ENCODE measurements around the gene ERI3. TPM values are rescaled to one million over a fixed set of nuclear protein-coding genes. Genes with fewer than 3 reads are reported as not detected.

ERI3 gene
- polyA plus RNA-seq, 1 donor from 2014 or later, result 92.5 TPM

DNA sequence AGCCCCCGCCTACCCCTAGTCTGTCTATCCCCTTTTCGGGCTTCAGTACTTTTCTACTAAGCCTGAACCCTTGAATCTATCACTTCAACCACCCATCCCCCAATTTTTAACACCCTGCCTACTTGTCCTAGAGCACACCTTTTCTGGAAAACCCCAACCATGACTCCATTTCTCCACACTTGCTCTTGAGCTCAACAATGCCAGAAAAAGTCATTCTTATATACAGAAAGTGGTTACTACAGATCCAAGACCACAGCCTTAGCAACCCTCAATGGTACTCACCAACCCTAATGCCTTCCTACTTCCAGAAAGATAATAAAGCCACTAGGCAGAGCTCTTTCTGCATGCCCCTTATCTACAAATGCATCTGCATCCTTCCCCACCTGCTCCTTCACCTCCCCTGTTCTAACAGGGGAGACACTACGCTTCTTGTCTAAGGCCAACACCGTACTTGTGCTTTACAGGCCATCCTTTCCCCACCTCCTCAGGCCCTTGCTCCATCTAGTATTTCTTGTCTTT, 100.6 kb downstream of the ERI3 start:
- Histone ChIP-seq H3K27ac (ENCODE audit: low read length) (no peak overlapping the region), H2AFZ (ENCODE audit: low read depth, low read length) (no peak overlapping the region), H3K9ac (ENCODE audit: low read length) (no peak overlapping the region), H3K4me2 (ENCODE audit: low read length) (no peak overlapping the region), H3K27me3 (ENCODE audit: insufficient read depth, low read depth, low read length) (no peaks in the 10 kb centered on the region), H3K79me2 (replicated peaks; ENCODE audit: insufficient read depth, low read length) (no peaks in the 10 kb centered on the region), H3K9me3 (ENCODE audit: low read length) (no peaks in the 10 kb centered on the region), H3K36me3 (ENCODE audit: insufficient read depth, low read length) (no peaks in the 10 kb centered on the region), H3K9me2 (ENCODE audit: insufficient read depth, low read length) (no peaks in the 10 kb centered on the region), H3K4me3 (ENCODE audit: low read length) (no peak overlapping the region), H4K20me1 (ENCODE audit: insufficient read depth) (no peaks in the 10 kb centered on the region), H3F3A (ENCODE audit: insufficient read depth, low read length, poor library complexity, severe bottlenecking) (no peaks in the 10 kb centered on the region)
- TF ChIP-seq EP300 (conservative IDR thresholded peaks at IDR 0.05; ENCODE audit: poor library complexity, severe bottlenecking) (no peak), SMC3 (conservative IDR thresholded peaks at IDR 0.05; ENCODE audit: poor library complexity) (no peak), RAD21 (conservative IDR thresholded peaks at IDR 0.05) (no peak), MXI1 (conservative IDR thresholded peaks at IDR 0.05; ENCODE audit: poor library complexity, severe bottlenecking) (no peak), POLR2AphosphoS5 (IDR thresholded peaks at IDR 0.05) (no peak), TAF1 (IDR thresholded peaks at IDR 0.05; ENCODE audit: low read depth) (no peak), EZH2 (IDR thresholded peaks at IDR 0.05; ENCODE audit: borderline replicate concordance, insufficient read depth, low read length, poor library complexity, severe bottlenecking) (no peak)
- TF ChIP-seq, protein P1, sequence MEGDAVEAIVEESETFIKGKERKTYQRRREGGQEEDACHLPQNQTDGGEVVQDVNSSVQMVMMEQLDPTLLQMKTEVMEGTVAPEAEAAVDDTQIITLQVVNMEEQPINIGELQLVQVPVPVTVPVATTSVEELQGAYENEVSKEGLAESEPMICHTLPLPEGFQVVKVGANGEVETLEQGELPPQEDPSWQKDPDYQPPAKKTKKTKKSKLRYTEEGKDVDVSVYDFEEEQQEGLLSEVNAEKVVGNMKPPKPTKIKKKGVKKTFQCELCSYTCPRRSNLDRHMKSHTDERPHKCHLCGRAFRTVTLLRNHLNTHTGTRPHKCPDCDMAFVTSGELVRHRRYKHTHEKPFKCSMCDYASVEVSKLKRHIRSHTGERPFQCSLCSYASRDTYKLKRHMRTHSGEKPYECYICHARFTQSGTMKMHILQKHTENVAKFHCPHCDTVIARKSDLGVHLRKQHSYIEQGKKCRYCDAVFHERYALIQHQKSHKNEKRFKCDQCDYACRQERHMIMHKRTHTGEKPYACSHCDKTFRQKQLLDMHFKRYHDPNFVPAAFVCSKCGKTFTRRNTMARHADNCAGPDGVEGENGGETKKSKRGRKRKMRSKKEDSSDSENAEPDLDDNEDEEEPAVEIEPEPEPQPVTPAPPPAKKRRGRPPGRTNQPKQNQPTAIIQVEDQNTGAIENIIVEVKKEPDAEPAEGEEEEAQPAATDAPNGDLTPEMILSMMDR (IDR thresholded peaks at IDR 0.05; ENCODE audit: poor library complexity, severe bottlenecking), result no peak
- TF ChIP-seq, protein P2, sequence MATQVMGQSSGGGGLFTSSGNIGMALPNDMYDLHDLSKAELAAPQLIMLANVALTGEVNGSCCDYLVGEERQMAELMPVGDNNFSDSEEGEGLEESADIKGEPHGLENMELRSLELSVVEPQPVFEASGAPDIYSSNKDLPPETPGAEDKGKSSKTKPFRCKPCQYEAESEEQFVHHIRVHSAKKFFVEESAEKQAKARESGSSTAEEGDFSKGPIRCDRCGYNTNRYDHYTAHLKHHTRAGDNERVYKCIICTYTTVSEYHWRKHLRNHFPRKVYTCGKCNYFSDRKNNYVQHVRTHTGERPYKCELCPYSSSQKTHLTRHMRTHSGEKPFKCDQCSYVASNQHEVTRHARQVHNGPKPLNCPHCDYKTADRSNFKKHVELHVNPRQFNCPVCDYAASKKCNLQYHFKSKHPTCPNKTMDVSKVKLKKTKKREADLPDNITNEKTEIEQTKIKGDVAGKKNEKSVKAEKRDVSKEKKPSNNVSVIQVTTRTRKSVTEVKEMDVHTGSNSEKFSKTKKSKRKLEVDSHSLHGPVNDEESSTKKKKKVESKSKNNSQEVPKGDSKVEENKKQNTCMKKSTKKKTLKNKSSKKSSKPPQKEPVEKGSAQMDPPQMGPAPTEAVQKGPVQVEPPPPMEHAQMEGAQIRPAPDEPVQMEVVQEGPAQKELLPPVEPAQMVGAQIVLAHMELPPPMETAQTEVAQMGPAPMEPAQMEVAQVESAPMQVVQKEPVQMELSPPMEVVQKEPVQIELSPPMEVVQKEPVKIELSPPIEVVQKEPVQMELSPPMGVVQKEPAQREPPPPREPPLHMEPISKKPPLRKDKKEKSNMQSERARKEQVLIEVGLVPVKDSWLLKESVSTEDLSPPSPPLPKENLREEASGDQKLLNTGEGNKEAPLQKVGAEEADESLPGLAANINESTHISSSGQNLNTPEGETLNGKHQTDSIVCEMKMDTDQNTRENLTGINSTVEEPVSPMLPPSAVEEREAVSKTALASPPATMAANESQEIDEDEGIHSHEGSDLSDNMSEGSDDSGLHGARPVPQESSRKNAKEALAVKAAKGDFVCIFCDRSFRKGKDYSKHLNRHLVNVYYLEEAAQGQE (IDR thresholded peaks at IDR 0.05; ENCODE audit: borderline replicate concordance), result no peak

DNA sequence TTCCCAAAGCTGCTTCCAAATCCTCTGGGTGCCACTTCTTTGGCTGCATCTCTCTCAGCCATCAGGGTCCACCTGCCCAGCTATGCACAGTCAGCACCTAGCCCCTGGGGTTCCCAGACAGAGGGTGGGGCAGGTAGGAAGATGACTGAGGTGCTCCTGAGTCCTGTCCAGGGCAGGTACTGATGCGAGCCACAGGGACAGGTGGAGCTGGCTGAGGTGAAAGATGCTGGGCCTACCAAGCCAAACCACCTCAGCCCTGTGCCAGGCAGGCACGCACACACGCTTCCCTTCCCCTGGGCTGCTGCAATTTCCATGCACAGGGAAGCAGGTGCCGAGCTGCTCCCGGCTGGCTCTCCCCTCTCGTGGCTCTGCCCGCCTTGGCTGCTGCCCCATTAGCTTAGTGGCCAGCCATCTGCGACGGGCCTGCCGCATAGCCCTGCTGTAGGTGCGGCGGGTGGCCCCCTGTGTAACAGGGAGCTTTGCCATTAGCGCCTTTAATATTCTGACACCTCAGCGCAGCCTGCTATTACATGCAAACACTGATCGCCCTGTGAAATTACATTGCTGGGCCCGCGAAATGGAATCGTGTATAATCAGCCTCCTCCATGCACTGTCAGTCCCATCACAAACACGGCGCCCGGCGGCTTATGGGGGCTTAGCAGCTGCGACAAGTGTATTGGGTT, 102.9 kb downstream of the ERI3 start:
- Histone ChIP-seq H3F3A (ENCODE audit: insufficient read depth, low read length, poor library complexity, severe bottlenecking) (no peaks in the 10 kb centered on the region), H3K27me3 (ENCODE audit: insufficient read depth, low read depth, low read length) (no peaks in the 10 kb centered on the region), H2AFZ (ENCODE audit: low read depth, low read length) (no peak overlapping the region), H3K4me3 (ENCODE audit: low read length) (peak overlapping the region; percentile 37), H3K36me3 (ENCODE audit: insufficient read depth, low read length) (no peaks in the 10 kb centered on the region), H3K79me2 (replicated peaks; ENCODE audit: insufficient read depth, low read length) (no peaks in the 10 kb centered on the region), H3K4me2 (ENCODE audit: low read length) (no peak overlapping the region), H3K27ac (ENCODE audit: low read length) (peak overlapping the region; percentile 78), H3K9ac (ENCODE audit: low read length) (peak overlapping the region; percentile 34), H3K9me3 (ENCODE audit: low read length) (no peaks in the 10 kb centered on the region), H4K20me1 (ENCODE audit: insufficient read depth) (no peaks in the 10 kb centered on the region), H3K9me2 (ENCODE audit: insufficient read depth, low read length) (no peaks in the 10 kb centered on the region)
- TF ChIP-seq, protein P1 (IDR thresholded peaks at IDR 0.05; ENCODE audit: poor library complexity, severe bottlenecking), result no peak
- TF ChIP-seq MXI1 (conservative IDR thresholded peaks at IDR 0.05; ENCODE audit: poor library complexity, severe bottlenecking) (peak; percentile 34), TAF1 (IDR thresholded peaks at IDR 0.05; ENCODE audit: low read depth) (no peak), POLR2AphosphoS5 (IDR thresholded peaks at IDR 0.05) (peak; percentile 66), RAD21 (conservative IDR thresholded peaks at IDR 0.05) (peak; percentile 47), EZH2 (IDR thresholded peaks at IDR 0.05; ENCODE audit: borderline replicate concordance, insufficient read depth, low read length, poor library complexity, severe bottlenecking) (no peak), SMC3 (conservative IDR thresholded peaks at IDR 0.05; ENCODE audit: poor library complexity) (no peak), EP300 (conservative IDR thresholded peaks at IDR 0.05; ENCODE audit: poor library complexity, severe bottlenecking) (peak; percentile 78)
- TF ChIP-seq, protein P2 (IDR thresholded peaks at IDR 0.05; ENCODE audit: borderline replicate concordance), result no peak
